Thyroid gland (tissue), 4 donors: ENCODE measurements around the gene FCRLB. TPM values are rescaled to one million over a fixed set of nuclear protein-coding genes. Genes with fewer than 3 reads are reported as not detected.

Experiments used
- DNase-seq, 2 donors: peaks; one replicate each; pipeline ENCODE4 v3.0.0-alpha.2; 2019
- H3K27ac ChIP-seq, 3 donors: fragments of 200-600 bp; sonication (generic); 1 replicate in 2 of 3; 2 replicates in 1 of 3; pipeline ENCODE4 v1.5.1; 2016 to 2019; ENCODE audit warnings: mild to moderate bottlenecking in 1 of 3, moderate library complexity in 1 of 3
- H3K27me3 ChIP-seq: fragments of 200-600 bp; sonication (generic); one replicate; pipeline ENCODE4 v1.5.1; 2019
- H3K36me3 ChIP-seq, 2 donors: fragments of 200-600 bp; sonication (generic); one replicate each; pipeline ENCODE4 v1.5.1; 2016 to 2019
- H3K4me1 ChIP-seq, 2 donors: fragments of 200-600 bp; sonication (generic); one replicate each; pipeline ENCODE4 v1.5.1; 2017 to 2019
- H3K4me3 ChIP-seq, 3 donors: fragments of 200-600 bp; sonication (generic); replicated peaks in 1 of 3; 1 replicate in 2 of 3; 2 replicates in 1 of 3; pipeline ENCODE4 v1.5.1; 2016; ENCODE audit warnings: mild to moderate bottlenecking in 1 of 3
- H3K9me3 ChIP-seq: fragments of 200-600 bp; sonication (generic); one replicate; pipeline ENCODE4 v1.5.1; 2017
- POLR2A ChIP-seq, 2 donors: fragments of 450-650 bp; IDR thresholded peaks; one replicate each; pipeline ENCODE4 v1.6.1; 2017; ENCODE audit warnings: antibody characterized with exemption in 2 of 2, mild to moderate bottlenecking in 2 of 2, moderate library complexity in 1 of 2
- WGBS, 2 donors: methylation state at CpG; one replicate each; pipeline ENCODE4 v1.1.5; 2017; 5-methylcytosine and 5-hydroxymethylcytosine counted together
- intact Hi-C: fragments of 100-400 bp; cut with DNase I; formaldehyde crosslinking; loops from one replicate; pipeline ENCODE4 v1.15.1; 2023
- total RNA-seq, 4 donors: library from RNA; depleted of rRNA; stranded (reverse); fragments of >200 nt; gene quantifications; one replicate each; pipeline ENCODE4 v1.2.3, GENCODE V29; 2016
- TF ChIP-seq, protein P1 (sequence below), 6 experiments: fragments of 200-600 bp in 3 of 6; fragments of 450-650 bp in 3 of 6; sonication (generic) in 3 of 6; IDR thresholded peaks; one replicate each; pipeline ENCODE4 v1.5.1; 2016 to 2019; ENCODE audit warnings: antibody characterized with exemption in 6 of 6, mild to moderate bottlenecking in 2 of 6, inconsistent platforms in 1 of 6, moderate library complexity in 1 of 6

The FCRLB gene
- total RNA-seq, 4 donors from 2014 or later: 0.67 to 2.4 (median 0.89) TPM; not detected in 1

DNA sequence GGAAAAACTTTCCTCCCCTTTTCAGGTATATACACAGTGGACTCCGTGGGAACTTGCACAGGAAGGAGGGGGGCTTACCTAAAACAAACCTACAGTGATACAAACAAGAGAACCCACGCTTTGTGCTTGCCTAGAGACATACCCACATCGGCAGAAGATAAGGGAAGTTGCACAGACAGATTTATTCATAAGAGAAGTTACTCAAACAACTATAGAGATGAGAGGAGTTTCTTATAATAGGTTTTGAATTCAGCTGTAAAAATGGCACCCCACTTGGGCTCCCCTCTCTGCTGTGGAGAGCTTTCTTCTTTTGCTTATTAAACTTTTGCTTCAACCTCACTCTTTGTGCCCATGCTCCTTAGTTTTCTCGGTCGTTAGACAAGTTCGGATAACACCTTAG lies 26.5 kb downstream of the FCRLB start:
- DNase-seq: no peak
- 53 to 61% methylated on average over 6 of the region's 6 CpGs for WGBS, 2 donors
- intact Hi-C loops: loop anchor here (10.0 kb wide), 1 partner anchor 263 kb away; no protein-coding TSS in a partner anchor
- TF ChIP-seq, protein P1, sequence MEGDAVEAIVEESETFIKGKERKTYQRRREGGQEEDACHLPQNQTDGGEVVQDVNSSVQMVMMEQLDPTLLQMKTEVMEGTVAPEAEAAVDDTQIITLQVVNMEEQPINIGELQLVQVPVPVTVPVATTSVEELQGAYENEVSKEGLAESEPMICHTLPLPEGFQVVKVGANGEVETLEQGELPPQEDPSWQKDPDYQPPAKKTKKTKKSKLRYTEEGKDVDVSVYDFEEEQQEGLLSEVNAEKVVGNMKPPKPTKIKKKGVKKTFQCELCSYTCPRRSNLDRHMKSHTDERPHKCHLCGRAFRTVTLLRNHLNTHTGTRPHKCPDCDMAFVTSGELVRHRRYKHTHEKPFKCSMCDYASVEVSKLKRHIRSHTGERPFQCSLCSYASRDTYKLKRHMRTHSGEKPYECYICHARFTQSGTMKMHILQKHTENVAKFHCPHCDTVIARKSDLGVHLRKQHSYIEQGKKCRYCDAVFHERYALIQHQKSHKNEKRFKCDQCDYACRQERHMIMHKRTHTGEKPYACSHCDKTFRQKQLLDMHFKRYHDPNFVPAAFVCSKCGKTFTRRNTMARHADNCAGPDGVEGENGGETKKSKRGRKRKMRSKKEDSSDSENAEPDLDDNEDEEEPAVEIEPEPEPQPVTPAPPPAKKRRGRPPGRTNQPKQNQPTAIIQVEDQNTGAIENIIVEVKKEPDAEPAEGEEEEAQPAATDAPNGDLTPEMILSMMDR (IDR thresholded peaks at IDR 0.05): no peak
- Histone ChIP-seq H3K9me3 (no peaks in the 10 kb centered on the region), H3K4me3 (no peak overlapping the region), H3K27me3 (no peaks in the 10 kb centered on the region), H3K27ac (no peak overlapping the region), H3K36me3 (peaks cover 9 to 10% of the 10 kb centered on the region in 2 donors), H3K4me1 (peaks cover 7 to 9% of the 10 kb centered on the region in 2 donors)

DNA sequence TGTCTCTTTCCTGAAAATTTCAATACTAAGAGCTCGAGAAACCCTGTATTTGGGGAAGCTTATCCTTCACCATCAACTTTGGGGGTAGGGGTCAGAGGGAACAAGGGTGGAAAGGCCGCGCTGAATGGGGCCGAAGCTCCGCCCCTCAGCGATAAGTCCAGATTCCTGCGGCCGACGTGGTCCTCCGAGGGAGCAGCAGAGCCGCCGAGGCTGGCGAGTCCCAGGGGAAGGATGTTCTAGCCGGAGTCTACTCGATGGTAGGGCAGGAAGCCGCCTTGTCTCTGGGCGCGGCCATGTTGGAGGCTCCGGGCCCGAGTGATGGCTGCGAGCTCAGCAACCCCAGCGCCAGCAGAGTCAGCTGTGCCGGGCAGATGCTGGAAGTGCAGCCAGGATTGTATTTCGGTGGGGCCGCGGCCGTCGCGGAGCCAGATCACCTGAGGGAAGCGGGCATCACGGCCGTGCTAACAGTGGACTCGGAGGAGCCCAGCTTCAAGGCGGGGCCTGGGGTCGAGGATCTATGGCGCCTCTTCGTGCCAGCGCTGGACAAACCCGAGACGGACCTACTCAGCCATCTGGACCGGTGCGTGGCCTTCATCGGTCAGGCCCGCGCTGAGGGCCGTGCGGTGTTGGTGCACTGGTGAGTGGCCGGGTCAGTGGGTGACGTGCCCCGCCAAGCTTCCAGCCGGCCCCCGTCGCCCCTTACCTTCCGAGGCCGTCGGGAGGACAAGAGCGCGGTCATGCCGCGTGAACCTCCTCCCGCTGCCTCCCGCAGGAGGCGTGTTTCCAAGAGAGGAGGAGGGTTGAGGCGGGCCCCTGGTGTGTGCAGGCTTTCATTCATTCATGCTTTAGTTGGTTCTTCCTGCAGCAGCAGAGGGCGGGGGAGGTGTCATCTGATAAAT lies 28.4 kb downstream of the FCRLB start, which contains the start of gene DUSP12:
DUSP12 (plus strand) TSS at position 278 of the 899 bp plus-strand sequence; CDS start at position 294, 16 bp downstream.
- intact Hi-C loops: loop anchor here (10.0 kb wide), 1 partner anchor 265 kb away; no protein-coding TSS in a partner anchor
- WGBS, 2 donors: 1 to 6% methylated on average over 16 to 33 of the region's 65 CpGs
- H3K4me1 ChIP-seq: peaks cover 7 to 9% of the 10 kb centered on the region in 2 donors
- H3K27ac ChIP-seq: peak within 1 kb of the TSS; percentile 27 to 88 (median 87)
- TF ChIP-seq, protein P1 (IDR thresholded peaks at IDR 0.05): peak in 1 of 6 experiments; percentile 7
- peak in 1 of 2 donors; percentile 59 for TF ChIP-seq POLR2A (IDR thresholded peaks at IDR 0.05)
- peaks cover 25 to 27% of the 10 kb centered on the region in 2 donors for H3K36me3 ChIP-seq
- DNase-seq: peak; percentile 88 to 93
- H3K27me3 ChIP-seq: no peaks in the 10 kb centered on the region
- H3K9me3 ChIP-seq: no peaks in the 10 kb centered on the region
- H3K4me3 ChIP-seq: peak within 1 kb of the TSS; percentile 60 to 95 (median 91)

DNA sequence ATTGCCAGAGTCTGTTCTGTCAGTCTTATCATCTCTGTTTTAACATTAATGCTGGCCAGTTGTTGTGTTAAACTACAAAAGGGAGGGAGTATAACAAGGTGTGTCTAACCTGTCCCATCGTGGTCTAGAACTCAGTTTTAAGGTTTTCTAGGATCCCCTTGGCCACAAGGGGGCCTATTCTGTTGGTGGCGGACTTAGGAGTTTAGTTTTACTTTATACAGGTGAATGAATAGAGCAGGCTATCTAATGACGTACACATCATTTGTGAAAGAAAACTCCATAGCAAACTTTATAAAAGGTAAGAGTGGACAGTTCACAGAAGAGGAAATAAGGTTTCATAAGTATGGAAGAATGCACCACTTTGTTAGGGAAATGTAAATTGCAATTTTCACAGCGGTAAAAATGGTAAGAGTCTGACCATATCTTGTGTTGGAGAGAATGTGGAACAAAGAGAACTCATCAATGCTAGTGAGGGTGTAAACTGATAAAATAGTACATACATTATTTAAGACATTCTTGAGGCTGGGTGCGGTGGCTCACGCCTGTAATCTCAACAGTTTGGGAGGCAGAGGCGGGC lies 42.3 kb downstream of the FCRLB start:
- no peak for TF ChIP-seq POLR2A (IDR thresholded peaks at IDR 0.05)
- TF ChIP-seq, protein P1 (IDR thresholded peaks at IDR 0.05): peak in 4 of 6 experiments; percentile 9 to 42 (median 25)
- peak in 1 of 2 donors; percentile 10 for DNase-seq
- Histone ChIP-seq H3K4me3 (no peak overlapping the region), H3K27me3 (no peaks in the 10 kb centered on the region), H3K4me1 (peaks cover 6 to 18% of the 10 kb centered on the region in 2 donors), H3K27ac (no peak overlapping the region), H3K36me3 (peaks cover 0 to under 1% of the 10 kb centered on the region in 2 donors), H3K9me3 (no peaks in the 10 kb centered on the region)
- WGBS, 2 donors: 75 to 81% methylated on average over 7 of the region's 7 CpGs
- intact Hi-C loops: no loop called here

DNA sequence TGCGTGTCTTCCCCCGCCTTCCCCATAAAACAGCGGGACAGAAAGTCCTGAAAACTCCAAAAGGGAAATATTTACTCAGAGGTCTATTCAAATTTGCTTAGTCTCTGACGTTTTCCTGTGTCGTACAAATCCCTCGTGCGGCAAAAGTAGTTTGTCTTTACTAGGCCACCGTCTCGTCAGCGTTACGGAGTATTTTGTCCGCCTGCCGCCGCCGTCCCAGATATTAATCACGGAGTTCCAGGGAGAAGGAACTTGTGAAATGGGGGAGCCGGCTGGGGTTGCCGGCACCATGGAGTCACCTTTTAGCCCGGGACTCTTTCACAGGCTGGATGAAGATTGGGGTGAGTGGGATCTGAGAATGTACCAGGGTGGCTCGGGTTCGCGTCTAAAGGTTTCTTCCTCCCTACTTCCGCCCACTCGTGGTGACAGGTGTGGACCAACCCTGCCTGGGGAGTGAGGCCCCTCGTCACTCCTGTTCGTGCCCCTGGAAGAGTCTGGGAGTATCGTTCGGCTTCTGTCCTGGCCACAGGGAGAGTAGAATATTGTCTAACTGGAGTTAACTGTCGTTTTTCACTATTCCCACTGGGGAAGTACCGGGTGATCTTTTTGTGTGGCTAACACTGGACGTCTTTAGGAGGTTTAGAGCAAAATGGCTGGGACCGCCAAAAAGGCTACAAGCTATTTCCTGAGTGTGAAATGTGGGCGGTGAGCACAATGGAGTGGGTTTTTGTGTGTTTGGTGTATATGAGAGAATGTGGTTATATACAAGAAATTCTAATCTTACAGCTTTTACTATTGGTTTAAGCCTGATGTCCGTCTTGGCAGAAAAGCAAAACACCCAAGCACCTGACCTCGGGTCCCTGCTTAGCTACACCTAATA lies 45.0 kb downstream of the FCRLB start, which contains the start of gene ATF6:
ATF6 (plus strand) TSS at position 219 of the 880 bp plus-strand sequence; CDS start at position 260, 41 bp downstream.
- peak within 1 kb of the TSS; percentile 47 to 86 (median 72) for H3K4me3 ChIP-seq
- no peaks in the 10 kb centered on the region for H3K36me3 ChIP-seq
- H3K27me3 ChIP-seq: no peaks in the 10 kb centered on the region
- peaks cover 6 to 19% of the 10 kb centered on the region in 2 donors for H3K4me1 ChIP-seq
- H3K9me3 ChIP-seq: no peaks in the 10 kb centered on the region
- peak; percentile 85 to 86 for DNase-seq
- whole genome bisulfite sequencing, 2 donors: 0 to 1% methylated on average over 29 to 35 of the region's 35 CpGs
- peak in 1 of 2 donors; percentile 68 for TF ChIP-seq POLR2A (IDR thresholded peaks at IDR 0.05)
- TF ChIP-seq, protein P1 (IDR thresholded peaks at IDR 0.05): peak in 2 of 6 experiments; percentile 14 to 30
- intact Hi-C loops: no loop called here
- peak within 1 kb of the TSS; percentile 67 to 88 (median 79) for H3K27ac ChIP-seq
